Colonic mucosa (tissue), 4 donors: ENCODE data around the gene ETV5. TPM values are rescaled to one million over a fixed set of nuclear protein-coding genes. Genes with fewer than 3 reads are reported as not detected.

ENCODE experiments used
- DNase-seq: peaks from one replicate; pipeline ENCODE4 v3.0.0-alpha.2; 2020
- H3K27ac ChIP-seq: fragments of 200-600 bp; one replicate; pipeline ENCODE4 v1.8.0; 2021
- H3K27me3 ChIP-seq: fragments of 200-600 bp; one replicate; pipeline ENCODE4 v1.8.0; 2021
- H3K36me3 ChIP-seq: fragments of 200-600 bp; one replicate; pipeline ENCODE4 v1.8.0; 2021
- H3K4me1 ChIP-seq: fragments of 200-600 bp; one replicate; pipeline ENCODE4 v1.8.0; 2021; ENCODE audit warnings: mild to moderate bottlenecking
- H3K4me3 ChIP-seq: fragments of 200-600 bp; one replicate; pipeline ENCODE4 v1.8.0; 2021
- H3K9ac ChIP-seq, 2 donors: one replicate each; pipeline ENCODE4 v1.7.0; 2013; ENCODE audit warnings: control low read depth in 2 of 2, low read depth in 2 of 2, low read length in 2 of 2
- H3K9me3 ChIP-seq: fragments of 200-600 bp; one replicate; pipeline ENCODE4 v1.8.0; 2021
- intact Hi-C: fragments of 100-400 bp; cut with DNase I; formaldehyde crosslinking; loops from one replicate; pipeline ENCODE4 v1.14.1; 2022
- total RNA-seq, 2 donors: library from RNA; stranded (reverse); fragmentation: NEBNext Ultra II Directional in 1 of 2; extraction: Animal tissue kit (Norgen Biotek cat#: 25700) in 1 of 2; gene quantifications; one replicate each; pipeline ENCODE4 v1.2.1, GENCODE V29; 2021
- TF ChIP-seq, protein P1 (sequence below): fragments of 200-600 bp; IDR thresholded peaks from one replicate; pipeline ENCODE4 v1.8.0; 2022; ENCODE audit warnings: antibody characterized with exemption, mild to moderate bottlenecking
- donor health status: healthy.
- donor health status: DM: no; HTN: no; CAD: no.
- donor health status: DM: no; HTN: no; CAD: no.

Gene ETV5
- 1 to 10 TPM; 3.1 TPM for total RNA-seq

GRCh38 chr3:186108941-186109865 lies at the start of gene ETV5:
ETV5 (minus strand) TSS chr3:186109089; CDS start chr3:186105868, 3,221 bp downstream.
- TF ChIP-seq, protein P1, sequence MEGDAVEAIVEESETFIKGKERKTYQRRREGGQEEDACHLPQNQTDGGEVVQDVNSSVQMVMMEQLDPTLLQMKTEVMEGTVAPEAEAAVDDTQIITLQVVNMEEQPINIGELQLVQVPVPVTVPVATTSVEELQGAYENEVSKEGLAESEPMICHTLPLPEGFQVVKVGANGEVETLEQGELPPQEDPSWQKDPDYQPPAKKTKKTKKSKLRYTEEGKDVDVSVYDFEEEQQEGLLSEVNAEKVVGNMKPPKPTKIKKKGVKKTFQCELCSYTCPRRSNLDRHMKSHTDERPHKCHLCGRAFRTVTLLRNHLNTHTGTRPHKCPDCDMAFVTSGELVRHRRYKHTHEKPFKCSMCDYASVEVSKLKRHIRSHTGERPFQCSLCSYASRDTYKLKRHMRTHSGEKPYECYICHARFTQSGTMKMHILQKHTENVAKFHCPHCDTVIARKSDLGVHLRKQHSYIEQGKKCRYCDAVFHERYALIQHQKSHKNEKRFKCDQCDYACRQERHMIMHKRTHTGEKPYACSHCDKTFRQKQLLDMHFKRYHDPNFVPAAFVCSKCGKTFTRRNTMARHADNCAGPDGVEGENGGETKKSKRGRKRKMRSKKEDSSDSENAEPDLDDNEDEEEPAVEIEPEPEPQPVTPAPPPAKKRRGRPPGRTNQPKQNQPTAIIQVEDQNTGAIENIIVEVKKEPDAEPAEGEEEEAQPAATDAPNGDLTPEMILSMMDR = no peak
- H3K9ac ChIP-seq = peak within 1 kb of the TSS; percentile 6 to 66
- intact Hi-C loops = no loop called here
- H3K27me3 ChIP-seq = peaks cover 33% of the 10 kb centered on the region
- peak within 1 kb of the TSS; percentile 65 for H3K4me3 ChIP-seq
- H3K36me3 ChIP-seq = no peaks in the 10 kb centered on the region
- no peaks in the 10 kb centered on the region for H3K9me3 ChIP-seq
- peaks cover 8% of the 10 kb centered on the region for H3K4me1 ChIP-seq
- DNase-seq = peak; percentile 99
- peak within 1 kb of the TSS; percentile 58 for H3K27ac ChIP-seq

DNA sequence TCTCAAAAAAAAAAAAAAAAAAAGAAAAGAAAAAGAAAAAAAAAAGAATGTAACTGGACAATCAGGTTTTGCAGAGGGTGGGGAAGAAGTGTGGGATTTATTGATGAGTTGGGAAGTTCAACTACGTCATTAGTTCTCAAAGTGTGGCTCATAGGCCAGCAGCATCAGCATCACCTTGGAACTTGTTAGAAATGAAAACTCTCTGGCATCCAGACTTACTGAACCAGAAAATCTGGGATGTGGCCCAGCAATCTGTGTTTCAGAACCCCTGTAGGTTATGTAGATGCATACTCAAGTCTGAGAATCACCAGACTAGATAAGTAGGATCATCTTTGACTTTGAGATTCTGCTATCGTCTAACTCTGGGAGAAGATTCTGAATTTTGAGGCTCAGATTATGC lies 45.8 kb upstream of the ETV5 start:
- Histone ChIP-seq H3K4me3 (no peak overlapping the region), H3K27ac (no peak overlapping the region), H3K4me1 (no peaks in the 10 kb centered on the region), H3K36me3 (no peaks in the 10 kb centered on the region), H3K27me3 (no peaks in the 10 kb centered on the region), H3K9ac (no peak overlapping the region), H3K9me3 (no peaks in the 10 kb centered on the region)
- TF ChIP-seq, protein P1 = no peak
- no peak for DNase-seq
- intact Hi-C loops = no loop called here

- TF ChIP-seq, protein P1 = no peak
- no peak overlapping the region for H3K27ac ChIP-seq
Measured at GRCh38 chr3:186152889-186153292, 44.0 kb upstream of the ETV5 start.

GRCh38 chr3:186152361-186152798 lies 43.5 kb upstream of the ETV5 start:
- H3K4me1 ChIP-seq = no peaks in the 10 kb centered on the region

More at GRCh38 chr3:186152889-186153292, 44.0 kb upstream of the ETV5 start:
- H3K4me1 ChIP-seq = no peaks in the 10 kb centered on the region
- no peak overlapping the region for H3K9ac ChIP-seq
- no peaks in the 10 kb centered on the region for H3K36me3 ChIP-seq
- no peak overlapping the region for H3K4me3 ChIP-seq
- no peak for DNase-seq
- H3K27me3 ChIP-seq = no peaks in the 10 kb centered on the region
- H3K9me3 ChIP-seq = no peaks in the 10 kb centered on the region
- intact Hi-C loops = no loop called here

GRCh38 chr3:186151077-186151971 lies 42.4 kb upstream of the ETV5 start:
- Histone ChIP-seq H3K4me3 (no peak overlapping the region), H3K27me3 (no peaks in the 10 kb centered on the region), H3K4me1 (no peaks in the 10 kb centered on the region), H3K9me3 (no peaks in the 10 kb centered on the region), H3K36me3 (no peaks in the 10 kb centered on the region), H3K27ac (no peak overlapping the region), H3K9ac (no peak overlapping the region)
- TF ChIP-seq, protein P1 = no peak
- DNase-seq = no peak
- intact Hi-C loops = no loop called here

More at GRCh38 chr3:186152361-186152798, 43.5 kb upstream of the ETV5 start:
- TF ChIP-seq, protein P1 = no peak
- H3K27ac ChIP-seq = no peak overlapping the region
- no peaks in the 10 kb centered on the region for H3K27me3 ChIP-seq
- H3K9me3 ChIP-seq = no peaks in the 10 kb centered on the region
- H3K4me3 ChIP-seq = no peak overlapping the region
- intact Hi-C loops = no loop called here
- H3K36me3 ChIP-seq = no peaks in the 10 kb centered on the region
- DNase-seq = no peak
- H3K9ac ChIP-seq = no peak overlapping the region
